ENCODE results near the gene TBRG1.

- TF ChIP-seq CTCF (conservative IDR thresholded peaks at IDR 0.05) = no peak
- no peak for TF ChIP-seq EZH2 (IDR thresholded peaks at IDR 0.05; ENCODE audit: low read depth)
These were observed 31.2 kb upstream of the TBRG1 start for GRCh38 chr11:124591430-124591829.

Measured in PC-9 (cell line).